ENCODE measurements around the gene GKN1. TPM values are rescaled to one million over a fixed set of nuclear protein-coding genes. Genes with fewer than 3 reads are reported as not detected.

GKN1 gene
- total RNA-seq, 1 donor: under 0.01 TPM

GRCh38 chr2:68970566-68971265 lies 3.7 kb upstream of the GKN1 start:
- no peak for TF ChIP-seq CTCF (IDR thresholded peaks at IDR 0.05; ENCODE audit: insufficient read depth, low read depth, low read length)
- no peak for DNase-seq (ENCODE audit: low read depth)
- no peak overlapping the region for H3K4me3 ChIP-seq (ENCODE audit: low read depth, low read length)

GRCh38 chr2:68971591-68972231 lies 2.7 kb upstream of the GKN1 start:
- H3K4me3 ChIP-seq (ENCODE audit: low read depth, low read length): no peak overlapping the region
- peak; percentile 96 for DNase-seq (ENCODE audit: low read depth)
- TF ChIP-seq CTCF (IDR thresholded peaks at IDR 0.05; ENCODE audit: insufficient read depth, low read depth, low read length): no peak

DNA sequence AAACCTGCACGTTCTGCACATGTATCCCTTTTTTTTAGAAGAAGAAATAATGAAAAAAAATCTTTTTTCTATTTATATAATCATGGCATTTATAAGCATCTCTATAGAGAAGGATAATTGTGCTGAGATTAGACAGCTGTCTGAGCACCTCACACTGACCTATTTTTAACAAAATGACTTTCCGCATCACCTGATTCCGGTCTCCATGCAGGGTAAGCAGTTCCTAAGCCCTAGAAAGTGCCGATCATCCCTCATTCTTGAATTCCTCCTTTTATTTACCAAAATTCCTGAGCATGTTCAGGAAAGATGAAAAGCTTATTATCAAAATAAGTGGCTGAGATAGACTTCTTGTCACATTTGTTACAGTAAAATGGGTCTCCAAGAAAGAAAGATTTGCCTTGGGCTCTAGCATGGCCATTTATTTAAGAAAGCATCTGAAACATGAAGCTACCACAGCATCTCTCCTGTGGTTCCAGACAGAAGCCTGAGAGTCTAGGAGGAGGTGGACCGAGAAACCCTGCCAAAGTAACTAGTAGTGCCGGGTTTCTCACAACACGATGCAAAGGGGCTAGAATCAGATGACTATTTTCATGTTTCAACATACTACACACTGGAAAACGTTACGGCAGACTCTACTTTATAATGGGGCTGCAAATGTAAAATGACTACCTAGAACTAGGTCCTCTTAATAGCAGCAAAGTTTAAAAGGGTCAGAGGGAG lies 670 bp downstream of the GKN1 start:
- H3K4me3 ChIP-seq (ENCODE audit: low read depth, low read length): no peak overlapping the region
- no peak for TF ChIP-seq CTCF (IDR thresholded peaks at IDR 0.05; ENCODE audit: insufficient read depth, low read depth, low read length)
- DNase-seq (ENCODE audit: low read depth): no peak

GRCh38 chr2:68975844-68976243 lies 1.4 kb downstream of the GKN1 start:
- TF ChIP-seq CTCF (IDR thresholded peaks at IDR 0.05; ENCODE audit: insufficient read depth, low read depth, low read length): no peak
- DNase-seq (ENCODE audit: low read depth): no peak
- H3K4me3 ChIP-seq (ENCODE audit: low read depth, low read length): no peak overlapping the region

- no peak overlapping the region for H3K4me3 ChIP-seq (ENCODE audit: low read depth, low read length)
- TF ChIP-seq CTCF (IDR thresholded peaks at IDR 0.05; ENCODE audit: insufficient read depth, low read depth, low read length): no peak
Observed at GRCh38 chr2:68977453-68977852, 3.0 kb downstream of the GKN1 start.

DNA sequence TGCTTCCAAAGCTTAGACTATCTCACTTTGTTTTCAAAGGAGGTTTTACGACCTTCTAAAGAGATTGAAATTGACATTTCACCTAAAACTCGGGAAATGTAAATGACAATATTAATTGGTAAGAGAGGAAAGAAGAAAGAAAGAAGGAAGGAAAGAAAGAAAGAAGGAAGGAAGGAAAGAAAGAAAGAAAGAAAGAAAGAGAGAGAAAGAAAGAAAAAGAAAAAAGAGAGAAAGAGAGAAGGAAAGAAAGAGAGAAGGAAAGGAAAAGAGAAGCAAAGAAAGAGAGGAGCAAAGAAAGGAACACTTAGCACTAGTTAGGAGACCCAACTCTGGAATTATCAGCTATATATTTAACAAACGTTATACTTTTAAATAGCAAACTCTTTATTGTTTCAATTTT lies 3.7 kb downstream of the GKN1 start:
- no peak for DNase-seq (ENCODE audit: low read depth)
- TF ChIP-seq CTCF (IDR thresholded peaks at IDR 0.05; ENCODE audit: insufficient read depth, low read depth, low read length): no peak
- no peak overlapping the region for H3K4me3 ChIP-seq (ENCODE audit: low read depth, low read length)

More at GRCh38 chr2:68977453-68977852, 3.0 kb downstream of the GKN1 start:
- DNase-seq (ENCODE audit: low read depth): no peak

Measured in fibroblast of villous mesenchyme (primary cell).